Measurements from ENCODE around the gene CENPP.

Gene CENPP

DNA sequence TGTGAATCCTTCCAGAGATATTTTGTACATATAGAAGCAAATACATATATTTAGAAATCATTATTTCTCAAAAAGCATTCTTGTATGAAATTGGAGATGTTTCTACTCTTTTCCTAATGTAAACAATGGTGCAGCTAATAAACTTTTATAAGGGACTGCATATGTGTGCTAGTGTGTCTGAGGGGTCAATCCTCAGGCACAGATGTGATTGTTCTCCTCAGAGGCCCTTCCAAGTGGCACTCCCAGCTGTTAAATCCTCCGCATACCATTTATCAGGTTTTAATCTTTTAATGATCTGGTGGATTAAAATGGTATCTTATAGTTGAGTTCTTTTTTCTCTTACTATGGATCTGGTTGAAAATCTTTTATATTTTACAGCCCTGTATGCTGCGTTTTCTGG, 104.1 kb downstream of the CENPP start:
- no peak for TF ChIP-seq CTCF (IDR thresholded peaks at IDR 0.05; ENCODE audit: insufficient read depth, low read length, poor library complexity, severe bottlenecking)
- no peaks in the 10 kb centered on the region for H3K36me3 ChIP-seq (ENCODE audit: control insufficient read depth, insufficient read depth, low read length)
- no peak for DNase-seq (ENCODE audit: extremely low read depth, insufficient read length)
- no peaks in the 10 kb centered on the region for H3K27me3 ChIP-seq (replicated peaks; ENCODE audit: control insufficient read depth, insufficient read depth, low read length)
- H3K4me3 ChIP-seq (replicated peaks; ENCODE audit: low read depth, low read length), result no peak overlapping the region

DNA sequence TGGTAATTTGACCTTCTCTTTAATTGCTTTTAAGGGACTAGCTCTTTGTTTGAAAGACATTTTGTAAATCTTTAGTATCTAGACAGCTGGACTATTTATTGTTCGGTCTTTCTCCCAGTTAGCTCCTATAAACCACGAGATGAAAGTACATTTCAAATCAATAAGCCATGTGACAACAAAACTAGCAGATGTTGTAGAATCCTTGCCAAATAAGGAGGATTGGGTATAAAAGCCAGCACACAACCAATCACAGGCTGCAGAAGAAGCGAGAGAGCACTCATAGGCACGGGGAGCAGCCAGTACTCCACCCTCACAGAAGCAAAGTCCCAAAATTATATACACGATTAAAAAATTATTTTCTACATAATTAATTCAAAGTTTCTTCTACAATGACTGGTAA, 106.6 kb downstream of the CENPP start:
- DNase-seq (ENCODE audit: extremely low read depth, insufficient read length), result no peak
- TF ChIP-seq CTCF (IDR thresholded peaks at IDR 0.05; ENCODE audit: insufficient read depth, low read length, poor library complexity, severe bottlenecking), result no peak
- no peaks in the 10 kb centered on the region for H3K36me3 ChIP-seq (ENCODE audit: control insufficient read depth, insufficient read depth, low read length)
- no peak overlapping the region for H3K4me3 ChIP-seq (replicated peaks; ENCODE audit: low read depth, low read length)
- no peaks in the 10 kb centered on the region for H3K27me3 ChIP-seq (replicated peaks; ENCODE audit: control insufficient read depth, insufficient read depth, low read length)

GRCh38 chr9:92432972-92433548, 107.3 kb downstream of the CENPP start:
- H3K4me3 ChIP-seq (replicated peaks; ENCODE audit: low read depth, low read length), result no peak overlapping the region
- no peak for DNase-seq (ENCODE audit: extremely low read depth, insufficient read length)
- H3K36me3 ChIP-seq (ENCODE audit: control insufficient read depth, insufficient read depth, low read length), result no peaks in the 10 kb centered on the region
- TF ChIP-seq CTCF (IDR thresholded peaks at IDR 0.05; ENCODE audit: insufficient read depth, low read length, poor library complexity, severe bottlenecking), result no peak
- H3K27me3 ChIP-seq (replicated peaks; ENCODE audit: control insufficient read depth, insufficient read depth, low read length), result no peaks in the 10 kb centered on the region

- Histone ChIP-seq H3K4me3 (replicated peaks; ENCODE audit: low read depth, low read length) (no peak overlapping the region), H3K36me3 (ENCODE audit: control insufficient read depth, insufficient read depth, low read length) (no peaks in the 10 kb centered on the region), H3K27me3 (replicated peaks; ENCODE audit: control insufficient read depth, insufficient read depth, low read length) (no peaks in the 10 kb centered on the region)
- no peak for DNase-seq (ENCODE audit: extremely low read depth, insufficient read length)
- TF ChIP-seq CTCF (IDR thresholded peaks at IDR 0.05; ENCODE audit: insufficient read depth, low read length, poor library complexity, severe bottlenecking), result no peak
Observed at GRCh38 chr9:92435263-92435662, 109.5 kb downstream of the CENPP start.

GRCh38 chr9:92438900-92439526, 113.3 kb downstream of the CENPP start:
- TF ChIP-seq CTCF (IDR thresholded peaks at IDR 0.05; ENCODE audit: insufficient read depth, low read length, poor library complexity, severe bottlenecking), result peak; percentile 17
- Histone ChIP-seq H3K27me3 (replicated peaks; ENCODE audit: control insufficient read depth, insufficient read depth, low read length) (no peaks in the 10 kb centered on the region), H3K36me3 (ENCODE audit: control insufficient read depth, insufficient read depth, low read length) (no peaks in the 10 kb centered on the region), H3K4me3 (replicated peaks; ENCODE audit: low read depth, low read length) (no peak overlapping the region)
- DNase-seq (ENCODE audit: extremely low read depth, insufficient read length), result no peak
